HFF-Myc (cell line): ENCODE results near the gene TTC31.

ENCODE experiments used
- DNase-seq: peaks from one replicate; pipeline ENCODE4 v3.0.0-alpha.2; 2011; ENCODE audit warnings: low read depth; ENCODE audit errors: extremely low read depth
- H3K4me3 ChIP-seq: replicated peaks from 2 replicates; pipeline ENCODE4 v1.5.1; 2011; ENCODE audit warnings: low read depth, mild to moderate bottlenecking, control low read depth, low read length
- CTCF ChIP-seq: IDR thresholded peaks from 2 replicates; pipeline ENCODE4 v1.5.1; 2012; ENCODE audit warnings: mild to moderate bottlenecking, low read depth, low read length, control low read depth; ENCODE audit errors: missing control alignments

Gene TTC31

GRCh38 chr2:74504591-74504990, 21.7 kb downstream of the TTC31 start:
- H3K4me3 ChIP-seq = no peak overlapping the region
- no peak for DNase-seq
- no peak for TF ChIP-seq CTCF

GRCh38 chr2:74505448-74506246, 22.8 kb downstream of the TTC31 start:
- H3K4me3 ChIP-seq = peak overlapping the region; percentile 73
- no peak for TF ChIP-seq CTCF
- no peak for DNase-seq

- DNase-seq = peak; percentile 92
- TF ChIP-seq CTCF = peak; percentile 60
- peak within 1 kb of the TSS; percentile 73 for H3K4me3 ChIP-seq
Observed at GRCh38 chr2:74507145-74507925, 24.5 kb downstream of the TTC31 start, which contains the start of gene PCGF1. TSS of gene PCGF1 (minus strand) at chr2:74507695. CDS start at chr2:74507668, 27 bp downstream.

GRCh38 chr2:74507926-74508520, 25.1 kb downstream of the TTC31 start:
- no peak for TF ChIP-seq CTCF
- H3K4me3 ChIP-seq = peak overlapping the region; percentile 73
- DNase-seq = peak; percentile 49

- DNase-seq = no peak
- no peak for TF ChIP-seq CTCF
- no peak overlapping the region for H3K4me3 ChIP-seq
Observed at GRCh38 chr2:74510272-74510671, 27.4 kb downstream of the TTC31 start.

- no peak for DNase-seq
- H3K4me3 ChIP-seq = no peak overlapping the region
- no peak for TF ChIP-seq CTCF
Observed at GRCh38 chr2:74511104-74511989, 28.5 kb downstream of the TTC31 start.
